Neural crest cell (in vitro differentiated cells): ENCODE data around the gene OCSTAMP. TPM values are rescaled to one million over a fixed set of nuclear protein-coding genes. Genes with fewer than 3 reads are reported as not detected.

ENCODE experiments used
- DNase-seq: peaks from one replicate; pipeline ENCODE4 v3.0.0; 2021; ENCODE audit warnings: low read depth, mixed read lengths, low spot score
- H3K27ac Mint-ChIP-seq: one replicate; pipeline ENCODE4 v1.8.0; 2021; ENCODE audit warnings: mild to moderate bottlenecking, mixed read lengths; ENCODE audit not compliant: unreplicated experiment
- H3K27me3 Mint-ChIP-seq: 2 replicates; pipeline ENCODE4 v1.8.0; 2021; ENCODE audit warnings: low read depth, mild to moderate bottlenecking, mixed read lengths
- H3K36me3 Mint-ChIP-seq: 2 replicates; pipeline ENCODE4 v1.8.0; 2021; ENCODE audit warnings: low read depth, mild to moderate bottlenecking, mixed read lengths
- H3K4me1 Mint-ChIP-seq: 2 replicates; pipeline ENCODE4 v1.8.0; 2021; ENCODE audit warnings: mixed read lengths
- H3K4me3 Mint-ChIP-seq: one replicate; pipeline ENCODE4 v1.8.0; 2021; ENCODE audit warnings: mild to moderate bottlenecking, mixed read lengths
- H3K9me3 Mint-ChIP-seq: 2 replicates; pipeline ENCODE4 v1.8.0; 2021; ENCODE audit warnings: mixed read lengths
- total RNA-seq: library from RNA; stranded (reverse); gene quantifications from 2 replicates; pipeline ENCODE4 v1.2.1, GENCODE V29; 2021
- TF ChIP-seq, protein P1 (sequence below): fragments of 200-600 bp; sonication (generic); conservative IDR thresholded peaks from 2 replicates; pipeline ENCODE4 v1.5.0; 2021; ENCODE audit warnings: antibody characterized with exemption, mild to moderate bottlenecking

Gene OCSTAMP
- total RNA-seq, 1 donor from 2014 or later: 0.26 TPM

- Mint-ChIP-seq H3K4me3 (no peak overlapping the region), H3K27ac (no peak overlapping the region), H3K4me1 (no peaks in the 10 kb centered on the region), H3K27me3 (no peaks in the 10 kb centered on the region), H3K9me3 (peaks cover 4% of the 10 kb centered on the region), H3K36me3 (peaks cover 10% of the 10 kb centered on the region)
- TF ChIP-seq, protein P1, sequence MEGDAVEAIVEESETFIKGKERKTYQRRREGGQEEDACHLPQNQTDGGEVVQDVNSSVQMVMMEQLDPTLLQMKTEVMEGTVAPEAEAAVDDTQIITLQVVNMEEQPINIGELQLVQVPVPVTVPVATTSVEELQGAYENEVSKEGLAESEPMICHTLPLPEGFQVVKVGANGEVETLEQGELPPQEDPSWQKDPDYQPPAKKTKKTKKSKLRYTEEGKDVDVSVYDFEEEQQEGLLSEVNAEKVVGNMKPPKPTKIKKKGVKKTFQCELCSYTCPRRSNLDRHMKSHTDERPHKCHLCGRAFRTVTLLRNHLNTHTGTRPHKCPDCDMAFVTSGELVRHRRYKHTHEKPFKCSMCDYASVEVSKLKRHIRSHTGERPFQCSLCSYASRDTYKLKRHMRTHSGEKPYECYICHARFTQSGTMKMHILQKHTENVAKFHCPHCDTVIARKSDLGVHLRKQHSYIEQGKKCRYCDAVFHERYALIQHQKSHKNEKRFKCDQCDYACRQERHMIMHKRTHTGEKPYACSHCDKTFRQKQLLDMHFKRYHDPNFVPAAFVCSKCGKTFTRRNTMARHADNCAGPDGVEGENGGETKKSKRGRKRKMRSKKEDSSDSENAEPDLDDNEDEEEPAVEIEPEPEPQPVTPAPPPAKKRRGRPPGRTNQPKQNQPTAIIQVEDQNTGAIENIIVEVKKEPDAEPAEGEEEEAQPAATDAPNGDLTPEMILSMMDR: no peak
- DNase-seq: no peak
These were observed 42.3 kb upstream of the OCSTAMP start for GRCh38 chr20:46592580-46593362.

DNA sequence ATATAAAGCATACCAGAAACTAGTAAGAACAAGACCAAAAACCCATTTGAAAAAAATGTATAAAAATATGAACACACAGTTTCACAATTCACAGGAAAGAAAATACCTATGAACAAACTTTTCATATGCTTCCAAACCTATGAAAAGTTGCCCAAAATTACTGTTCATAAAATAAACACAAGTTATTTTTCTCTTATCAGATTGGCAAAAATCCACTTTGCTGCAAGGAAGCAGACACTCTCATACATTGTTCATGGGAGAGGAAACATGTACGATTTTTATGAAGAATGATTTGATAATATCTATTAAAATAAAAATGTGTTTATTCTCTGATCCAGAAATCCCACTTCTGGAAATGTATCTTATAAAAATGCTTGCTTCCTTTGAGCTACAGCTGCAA, 40.0 kb upstream of the OCSTAMP start:
- no peak for DNase-seq
- Mint-ChIP-seq H3K27me3 (no peaks in the 10 kb centered on the region), H3K4me3 (no peak overlapping the region), H3K9me3 (peaks cover 4% of the 10 kb centered on the region), H3K36me3 (peaks cover 10% of the 10 kb centered on the region), H3K27ac (no peak overlapping the region), H3K4me1 (no peaks in the 10 kb centered on the region)
- TF ChIP-seq, protein P1: no peak

- H3K27ac Mint-ChIP-seq: no peak overlapping the region
- peaks cover 4% of the 10 kb centered on the region for H3K9me3 Mint-ChIP-seq
- H3K36me3 Mint-ChIP-seq: peaks cover 10% of the 10 kb centered on the region
- DNase-seq: no peak
- H3K4me1 Mint-ChIP-seq: peaks cover 2% of the 10 kb centered on the region
- no peak overlapping the region for H3K4me3 Mint-ChIP-seq
- no peaks in the 10 kb centered on the region for H3K27me3 Mint-ChIP-seq
- TF ChIP-seq, protein P1: no peak
These were observed 38.4 kb upstream of the OCSTAMP start for GRCh38 chr20:46588532-46589511.

GRCh38 chr20:46587986-46588385, 37.5 kb upstream of the OCSTAMP start:
- Mint-ChIP-seq H3K4me1 (peaks cover 8% of the 10 kb centered on the region), H3K27ac (no peak overlapping the region), H3K9me3 (peaks cover 2% of the 10 kb centered on the region), H3K27me3 (no peaks in the 10 kb centered on the region), H3K4me3 (no peak overlapping the region), H3K36me3 (peaks cover 8% of the 10 kb centered on the region)
- no peak for DNase-seq
- TF ChIP-seq, protein P1: no peak

DNA sequence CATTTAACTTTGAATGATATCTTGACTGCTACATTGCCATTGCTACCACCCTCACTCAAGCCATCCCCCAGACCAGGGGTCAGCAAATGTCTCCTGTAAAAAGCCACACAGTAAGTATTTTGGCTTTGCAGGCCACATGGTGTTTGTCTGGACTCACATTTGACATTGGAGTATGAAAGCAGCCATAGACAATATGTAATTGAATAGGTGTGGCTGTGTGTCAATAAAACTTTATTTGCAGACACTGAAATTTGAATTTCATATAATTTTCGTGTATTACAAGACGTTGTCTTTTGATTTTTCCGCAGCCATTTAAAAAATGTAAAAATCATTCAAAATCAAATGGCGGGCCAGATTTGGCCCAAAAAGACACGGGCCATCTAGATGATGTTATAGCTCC, 36.3 kb upstream of the OCSTAMP start:
- no peak overlapping the region for H3K4me3 Mint-ChIP-seq
- no peaks in the 10 kb centered on the region for H3K36me3 Mint-ChIP-seq
- peaks cover 8% of the 10 kb centered on the region for H3K4me1 Mint-ChIP-seq
- no peak overlapping the region for H3K27ac Mint-ChIP-seq
- TF ChIP-seq, protein P1: no peak
- DNase-seq: no peak
- no peaks in the 10 kb centered on the region for H3K27me3 Mint-ChIP-seq
- no peaks in the 10 kb centered on the region for H3K9me3 Mint-ChIP-seq
